Amniotic epithelial cell (primary cell): ENCODE data around the gene SIPA1L3.
A peak's percentile ranks its signal among the peaks of the same experiment; 100 is the strongest.

Experiments
- DNase-seq: peaks from one replicate; pipeline ENCODE4 v3.0.0-alpha.2; 2010; ENCODE audit warnings: low read depth

The SIPA1L3 gene

DNA sequence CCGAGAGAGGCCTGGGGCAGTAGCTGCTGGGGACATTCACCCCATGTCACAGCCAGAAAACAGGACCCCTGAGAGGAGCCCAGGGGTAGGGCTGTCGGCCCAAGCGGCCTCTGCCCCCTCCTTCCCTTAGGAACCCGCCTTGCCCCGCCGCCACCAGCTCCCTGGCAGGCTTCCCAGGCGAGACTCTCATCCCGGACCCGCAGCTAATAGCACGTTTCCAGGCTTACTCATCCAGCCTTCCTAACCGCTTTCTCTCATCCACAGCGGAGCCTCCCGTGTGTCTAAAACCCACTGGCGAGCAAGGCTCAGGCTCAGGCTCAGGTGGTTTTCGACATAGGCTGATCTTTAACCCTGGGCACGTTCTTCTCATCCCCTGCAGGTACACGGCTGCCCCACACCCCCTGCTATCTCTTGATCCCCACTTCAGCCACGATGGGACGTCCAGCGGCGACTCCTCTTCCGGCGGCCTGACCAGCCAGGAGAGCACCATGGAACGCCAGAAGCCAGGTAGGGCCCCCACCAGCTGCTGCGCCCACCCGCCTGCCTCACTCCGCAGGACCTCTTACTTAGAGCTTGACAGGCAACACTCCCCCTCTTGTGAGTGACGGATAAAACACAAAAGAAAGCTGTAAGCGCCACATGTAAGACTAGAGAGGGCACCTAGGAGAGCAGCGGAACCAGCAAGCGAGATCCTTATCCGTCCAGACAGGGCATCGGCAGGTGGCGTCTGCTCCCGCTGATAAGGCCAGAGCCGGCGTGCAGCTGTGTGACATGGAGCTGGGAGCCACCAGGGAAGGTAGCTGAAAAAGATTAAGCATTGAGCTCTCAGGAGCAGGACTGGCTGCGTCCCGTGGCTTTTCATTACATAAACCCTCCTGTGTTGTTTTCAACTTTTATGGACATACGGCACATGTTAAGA is 245.7 kb downstream of the SIPA1L3 start:
- peak; percentile 67 for DNase-seq

DNA sequence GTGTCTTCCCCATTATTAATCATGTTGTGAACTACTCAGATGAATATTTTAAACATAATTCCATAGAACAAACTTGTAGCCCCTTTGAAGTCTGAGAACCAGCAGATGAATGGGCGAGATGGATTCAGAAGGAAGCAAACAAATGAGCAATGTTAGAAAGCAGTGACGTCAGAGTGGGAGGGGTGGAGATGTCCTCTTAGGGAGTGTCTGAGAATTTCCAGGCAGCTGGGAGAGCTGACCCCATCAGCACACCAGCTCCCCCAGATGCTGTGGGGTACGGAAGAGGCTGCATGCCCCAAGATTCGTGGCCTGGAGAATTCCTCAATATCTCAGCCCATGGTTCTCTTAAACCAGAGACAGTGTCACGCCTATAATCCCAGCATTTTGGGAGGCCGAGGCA is 248.4 kb downstream of the SIPA1L3 start:
- peak; percentile 83 for DNase-seq

DNA sequence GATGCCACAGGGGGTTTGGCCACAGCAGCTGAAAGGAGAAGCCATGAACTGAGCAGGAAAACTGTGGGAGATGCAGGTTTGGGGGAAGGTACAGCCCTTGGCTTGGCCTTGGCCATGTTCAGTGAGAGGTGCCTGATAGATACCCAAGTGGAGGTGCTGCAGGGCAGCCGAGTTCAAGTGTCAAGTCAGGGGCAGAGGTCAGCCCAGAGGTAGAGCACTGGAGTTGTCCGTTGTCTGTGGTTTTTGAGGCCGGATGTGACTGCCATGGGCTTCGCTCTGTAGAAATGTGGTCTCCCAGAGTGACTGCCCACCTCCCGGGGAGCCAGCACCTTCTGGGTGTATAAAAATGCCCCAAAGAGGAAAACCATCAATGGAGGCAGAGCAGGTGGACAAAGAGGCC is 251.7 kb downstream of the SIPA1L3 start:
- no peak for DNase-seq

DNA sequence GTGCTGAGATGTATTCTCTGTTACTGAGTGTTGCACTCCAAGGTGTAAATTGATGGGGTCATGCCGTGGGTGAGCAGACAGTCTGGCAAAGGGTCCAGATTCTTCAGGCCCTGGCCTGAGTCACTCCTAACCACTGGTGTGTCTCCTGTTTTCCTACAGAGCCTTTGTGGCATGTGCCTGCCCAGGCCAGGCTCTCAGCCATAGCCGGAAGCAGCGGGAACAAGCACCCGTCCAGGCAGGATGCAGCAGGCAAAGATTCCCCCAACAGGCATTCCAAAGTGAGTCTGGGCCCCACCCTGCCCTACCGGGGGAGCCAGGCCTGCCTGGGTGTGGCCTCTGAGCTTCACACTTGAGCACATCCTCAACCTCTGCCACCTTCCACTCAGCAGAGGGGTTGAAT is 255.1 kb downstream of the SIPA1L3 start:
- no peak for DNase-seq

DNA sequence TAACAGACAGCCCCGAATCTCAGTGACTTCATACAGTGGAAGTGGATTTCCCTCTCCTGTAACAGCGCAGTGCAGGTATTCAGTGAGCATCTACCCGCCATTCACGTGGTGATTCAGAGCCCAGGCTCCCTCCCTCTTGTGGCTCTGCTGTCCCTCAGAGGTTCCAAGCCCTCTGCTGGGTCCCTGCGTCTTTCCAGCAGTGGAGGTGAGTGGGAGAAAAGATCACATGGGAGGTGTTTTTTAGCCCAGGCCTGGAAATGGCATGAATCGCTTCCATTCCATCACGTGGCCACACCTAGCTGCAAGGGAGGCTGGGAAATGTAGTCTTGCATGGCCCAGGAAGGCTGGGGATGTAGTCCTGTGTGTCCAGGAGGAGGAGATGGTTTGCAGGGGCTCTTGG is 255.6 kb downstream of the SIPA1L3 start:
- DNase-seq: no peak

DNA sequence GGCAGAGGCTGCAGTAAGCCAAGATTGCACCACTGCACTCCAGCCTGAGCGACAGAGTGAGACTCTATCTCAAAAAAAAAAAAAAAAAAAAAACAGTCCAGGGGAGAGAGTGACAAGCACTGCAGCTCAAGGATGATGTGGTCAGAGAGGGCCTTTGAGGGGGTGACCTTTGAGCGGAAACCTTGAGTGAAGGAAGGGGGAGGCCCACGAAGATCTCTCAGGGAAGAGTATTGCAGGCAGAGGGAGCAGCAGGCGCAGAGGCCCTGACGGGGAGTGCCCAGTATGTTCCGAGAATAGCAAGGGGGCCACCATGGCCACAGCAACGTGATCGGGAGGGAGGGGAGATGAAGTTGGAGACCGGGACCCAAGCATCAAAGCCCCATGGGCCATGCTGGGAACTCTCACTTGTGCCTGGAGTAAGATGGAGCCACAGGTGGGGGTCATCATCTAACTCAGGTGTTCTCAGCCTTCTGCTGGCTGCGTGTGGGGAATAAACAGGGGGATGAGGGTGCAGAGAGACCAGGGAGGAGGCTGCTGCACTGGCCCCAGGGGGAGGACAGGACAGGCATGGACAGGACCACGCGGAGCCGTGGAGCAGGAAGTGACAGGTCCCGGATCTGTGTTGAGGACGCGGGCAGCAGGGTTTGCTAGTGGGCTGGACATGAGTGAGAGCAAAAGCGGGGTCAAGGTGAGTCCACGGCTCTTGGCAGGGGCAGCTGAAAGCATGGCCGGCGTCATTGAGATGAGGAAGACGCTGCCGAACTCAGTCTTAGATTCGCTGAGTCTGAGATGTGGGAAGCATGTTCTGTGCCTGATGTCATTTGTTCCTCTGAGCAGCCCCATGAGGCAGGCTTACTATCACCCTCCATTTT is 256.6 kb downstream of the SIPA1L3 start:
- DNase-seq: no peak

DNA sequence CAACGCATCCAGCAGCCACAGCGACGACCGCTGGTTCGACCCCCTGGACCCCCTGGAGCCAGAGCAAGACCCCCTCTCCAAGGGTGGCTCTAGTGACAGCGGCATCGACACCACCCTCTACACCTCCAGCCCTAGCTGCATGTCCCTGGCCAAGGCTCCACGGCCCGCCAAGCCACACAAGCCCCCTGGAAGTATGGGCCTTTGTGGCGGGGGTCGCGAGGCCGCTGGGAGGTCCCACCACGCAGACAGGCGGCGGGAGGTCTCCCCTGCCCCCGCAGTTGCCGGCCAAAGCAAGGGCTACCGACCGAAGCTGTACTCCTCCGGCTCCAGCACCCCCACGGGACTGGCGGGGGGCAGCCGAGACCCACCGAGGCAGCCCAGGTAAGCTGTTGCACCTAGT is 257.5 kb downstream of the SIPA1L3 start:
- no peak for DNase-seq

DNA sequence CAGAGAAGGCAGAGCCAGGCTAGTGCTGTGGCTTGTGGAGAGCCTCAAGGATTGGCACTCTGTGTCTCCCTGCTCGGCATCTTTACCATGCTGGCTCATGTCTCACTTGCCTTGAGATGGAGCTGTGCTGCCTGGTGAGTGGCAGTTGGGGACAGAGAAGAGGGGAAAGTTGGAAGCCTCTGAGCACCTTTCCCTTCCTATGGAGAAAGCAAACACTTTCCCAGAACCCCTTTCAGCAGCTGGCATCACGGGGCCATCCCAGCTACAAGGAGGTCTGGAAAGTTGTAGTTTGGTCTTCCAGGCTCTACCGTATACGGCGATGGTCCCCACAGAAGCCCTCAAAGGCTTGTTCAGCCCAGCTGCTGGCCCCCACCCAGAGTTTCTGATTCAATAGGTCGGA is 258.3 kb downstream of the SIPA1L3 start:
- no peak for DNase-seq

DNA sequence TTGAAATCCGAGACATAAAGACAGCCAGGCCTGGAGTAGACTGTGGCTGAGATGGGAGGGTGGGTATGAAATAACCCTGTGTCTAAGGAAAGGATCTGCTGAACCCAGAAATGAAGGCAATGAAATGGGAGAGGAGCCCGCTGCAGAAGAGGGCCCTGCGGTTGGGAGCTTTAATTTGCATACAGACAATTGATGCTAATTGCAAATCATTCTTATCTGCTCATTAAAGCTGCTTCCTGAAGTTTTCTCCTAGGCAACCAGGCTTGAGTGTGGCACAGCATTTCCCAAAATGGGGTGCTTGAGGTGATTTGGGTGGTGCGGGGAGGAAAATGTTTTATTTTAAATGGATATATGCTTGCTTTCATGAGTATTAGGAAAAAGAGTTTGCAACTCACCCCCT is 261.6 kb downstream of the SIPA1L3 start:
- DNase-seq: no peak

DNA sequence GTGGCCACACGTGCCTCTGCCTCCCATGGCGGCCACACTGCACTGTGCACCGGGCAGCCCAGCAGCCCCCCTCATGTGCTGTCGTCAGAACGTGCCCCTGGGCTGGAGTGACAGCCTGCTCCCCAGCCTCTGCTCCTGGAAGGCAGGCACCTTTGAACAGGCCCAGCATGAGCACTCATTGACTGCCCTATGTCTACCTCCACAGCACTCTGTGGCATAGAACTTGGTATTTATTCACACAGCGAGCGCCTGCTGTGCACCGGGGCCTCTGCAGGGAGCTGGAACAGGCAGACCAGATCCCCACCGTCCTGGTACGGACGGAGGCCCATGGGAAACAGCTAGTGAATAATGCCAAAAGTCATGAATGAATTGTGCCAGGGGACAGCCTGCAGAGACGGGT is 263.3 kb downstream of the SIPA1L3 start:
- no peak for DNase-seq

DNA sequence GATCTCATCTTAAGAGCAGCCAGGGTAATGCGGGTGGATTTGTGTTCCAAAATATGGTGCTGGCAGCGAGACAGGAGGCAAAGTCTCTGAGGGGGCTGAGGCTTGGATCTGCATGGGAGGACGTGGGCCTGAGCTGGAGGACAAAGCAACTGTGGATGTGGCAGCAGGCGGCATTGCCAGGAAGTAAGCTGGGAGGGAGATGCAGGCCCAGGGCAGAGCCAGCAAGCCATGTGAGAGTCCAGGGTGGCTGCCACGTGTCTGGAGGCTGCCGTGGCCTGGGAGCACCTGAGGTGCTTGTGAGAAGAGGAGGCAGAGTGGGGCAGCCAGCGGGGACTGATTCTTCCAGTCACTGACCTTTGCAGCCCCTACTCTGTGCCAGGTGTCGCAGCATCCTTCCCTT is 265.0 kb downstream of the SIPA1L3 start:
- no peak for DNase-seq

DNA sequence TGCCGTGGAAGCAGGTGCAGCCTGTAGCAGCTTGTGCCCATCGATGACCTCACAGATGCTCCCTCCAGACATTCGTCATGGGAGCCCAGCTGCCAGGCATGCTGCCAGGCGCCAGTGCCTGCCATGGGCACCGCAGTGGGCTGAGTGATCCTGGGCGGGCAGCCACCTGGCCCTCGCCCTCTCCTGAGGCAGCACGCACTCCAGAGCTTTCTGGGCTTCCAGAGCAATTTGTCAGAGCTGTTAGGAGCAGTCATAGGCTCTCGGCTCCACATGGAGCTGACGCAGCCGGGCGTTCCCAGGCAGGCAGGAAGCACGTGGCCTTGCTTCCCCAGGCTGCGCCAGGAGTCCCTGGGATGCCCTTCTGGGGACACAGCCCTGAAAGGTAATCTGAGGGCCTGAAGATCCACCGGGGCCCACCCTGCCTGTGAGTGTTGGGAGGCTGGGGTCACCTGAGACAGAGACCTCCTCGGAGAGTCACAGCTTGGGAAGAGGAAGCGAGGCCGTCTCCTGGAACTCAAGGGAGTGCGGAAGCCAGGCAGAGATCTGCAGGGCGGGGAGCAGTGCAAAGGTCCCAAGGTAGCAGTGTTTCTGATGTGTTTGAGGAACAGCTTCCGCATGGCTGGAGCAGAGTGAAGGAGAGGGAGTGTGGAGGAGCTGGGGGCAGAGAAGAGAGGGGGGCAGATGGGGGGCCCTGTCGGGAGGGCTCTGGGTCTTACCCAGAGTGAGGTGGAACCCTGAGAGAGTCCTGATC is 266.5 kb downstream of the SIPA1L3 start:
- peak; percentile 31 for DNase-seq

DNA sequence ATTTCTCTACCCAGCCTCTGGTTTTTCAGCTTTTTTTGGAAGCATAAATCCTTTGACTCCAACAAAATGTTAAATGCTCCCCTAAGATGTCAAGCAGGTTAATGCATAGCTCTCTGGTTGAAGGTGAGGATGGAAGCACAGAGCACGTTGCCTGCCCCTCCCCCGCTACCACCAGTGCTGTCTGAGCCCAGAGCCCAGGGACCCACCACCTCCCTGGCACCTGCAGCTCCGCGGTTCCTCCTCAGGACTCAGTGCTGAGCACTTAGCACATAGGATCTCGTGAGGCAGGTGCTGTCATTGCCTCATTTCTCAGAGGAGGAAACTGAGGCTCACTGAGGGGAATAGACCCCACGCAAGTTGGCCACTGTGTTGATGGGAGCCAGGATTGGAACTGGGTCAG is 268.4 kb downstream of the SIPA1L3 start:
- DNase-seq: no peak

DNA sequence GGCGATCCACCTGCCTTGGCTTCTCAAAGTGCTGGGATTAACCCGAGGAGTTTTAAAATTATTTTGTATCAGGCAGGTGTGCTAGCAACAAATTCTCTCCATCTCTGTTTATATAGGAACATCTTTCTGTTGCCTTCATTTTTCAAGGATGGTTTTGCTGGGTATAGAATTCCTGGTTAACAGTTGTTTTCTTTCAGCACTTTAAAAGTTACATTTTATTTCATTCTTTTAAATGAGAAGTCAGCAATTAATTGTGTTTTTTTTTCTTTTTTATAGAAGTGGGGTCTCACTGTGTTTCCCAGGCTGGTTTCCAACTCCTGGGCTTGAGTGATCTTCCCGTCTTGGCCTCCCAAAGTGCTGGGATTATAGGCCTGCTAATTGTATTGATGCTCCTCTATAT is 273.1 kb downstream of the SIPA1L3 start:
- DNase-seq: no peak

DNA sequence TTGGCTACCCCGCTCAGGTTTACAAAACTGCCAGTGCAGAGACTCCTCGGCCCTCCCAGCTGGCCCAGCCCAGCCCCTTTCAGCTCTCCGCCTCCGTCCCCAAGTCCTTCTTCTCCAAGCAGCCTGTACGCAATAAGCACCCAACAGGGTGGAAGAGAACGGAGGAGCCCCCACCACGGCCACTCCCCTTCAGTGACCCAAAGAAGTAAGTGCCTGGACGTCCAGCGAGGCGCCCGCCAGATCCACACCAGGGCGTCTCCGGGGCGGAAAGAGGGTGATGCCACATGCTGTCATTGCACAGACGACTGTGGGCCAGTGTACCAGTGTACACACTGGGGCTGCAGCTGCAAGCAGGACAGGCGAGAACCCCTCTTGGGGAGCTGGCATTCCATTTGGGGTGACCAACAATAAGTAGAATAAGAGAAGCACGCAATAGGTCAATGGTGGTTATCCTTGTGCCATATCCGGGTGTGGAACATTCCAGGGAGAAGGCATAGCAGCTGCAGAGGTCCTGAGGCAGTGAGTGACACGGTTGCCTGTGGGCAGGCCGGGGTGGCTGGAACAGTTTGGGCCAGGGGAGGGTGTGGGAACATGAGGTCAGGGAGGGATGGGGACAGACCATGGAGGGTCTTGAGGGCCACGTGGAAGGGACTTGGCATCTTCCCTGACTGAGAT is 275.7 kb downstream of the SIPA1L3 start:
- DNase-seq: no peak

DNA sequence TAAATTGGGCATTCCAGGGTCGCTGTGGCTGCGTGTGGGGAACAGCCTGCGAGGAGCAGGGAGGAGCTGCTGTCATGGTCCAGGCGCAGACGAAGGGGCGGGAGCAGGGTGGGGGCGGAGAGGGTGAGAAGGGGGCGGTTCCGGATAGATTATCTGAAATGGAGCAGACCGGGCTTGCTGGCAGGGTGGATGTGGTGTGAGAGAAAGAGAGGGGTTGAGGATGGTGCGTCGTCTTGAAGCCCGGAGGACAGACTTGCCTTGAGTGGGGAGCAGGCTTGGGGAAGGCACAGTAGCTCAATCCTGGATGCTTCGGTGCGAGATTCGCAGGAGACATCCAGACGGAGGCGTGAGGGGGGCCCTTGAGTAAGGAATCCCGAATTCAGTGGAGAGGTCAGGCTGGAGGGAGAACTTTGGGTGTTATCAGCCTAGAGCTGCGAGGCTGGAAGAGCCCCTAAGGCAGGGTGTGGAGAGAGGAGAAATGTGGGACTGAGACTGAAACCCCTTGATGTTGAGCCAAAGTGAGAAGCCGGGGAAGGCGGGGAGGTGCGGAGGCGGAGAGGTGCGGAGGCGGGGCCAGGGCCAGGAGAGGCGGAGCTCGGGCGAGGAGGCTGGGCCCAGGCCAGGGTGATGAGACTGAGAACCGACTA is 276.4 kb downstream of the SIPA1L3 start:
- peak; percentile 12 for DNase-seq

DNA sequence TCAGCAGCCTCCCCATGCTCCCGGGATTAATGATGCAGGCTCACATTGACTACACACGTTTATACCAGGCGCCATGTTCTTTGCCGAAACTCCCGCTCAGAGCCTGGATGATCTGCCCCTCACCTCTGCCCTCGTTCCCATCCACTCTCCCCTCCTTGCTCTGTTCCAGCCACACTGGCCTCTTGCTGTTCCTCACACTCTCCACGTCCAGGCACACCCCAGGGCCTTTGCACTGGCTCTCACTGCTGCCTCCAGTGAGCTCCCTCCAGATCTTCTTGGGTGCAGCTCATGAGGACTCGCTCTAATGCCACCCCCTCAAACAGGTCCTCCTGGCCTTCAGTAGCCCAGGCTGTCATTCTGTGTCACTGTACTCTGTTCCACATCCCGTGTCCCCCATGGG is 277.8 kb downstream of the SIPA1L3 start:
- no peak for DNase-seq

DNA sequence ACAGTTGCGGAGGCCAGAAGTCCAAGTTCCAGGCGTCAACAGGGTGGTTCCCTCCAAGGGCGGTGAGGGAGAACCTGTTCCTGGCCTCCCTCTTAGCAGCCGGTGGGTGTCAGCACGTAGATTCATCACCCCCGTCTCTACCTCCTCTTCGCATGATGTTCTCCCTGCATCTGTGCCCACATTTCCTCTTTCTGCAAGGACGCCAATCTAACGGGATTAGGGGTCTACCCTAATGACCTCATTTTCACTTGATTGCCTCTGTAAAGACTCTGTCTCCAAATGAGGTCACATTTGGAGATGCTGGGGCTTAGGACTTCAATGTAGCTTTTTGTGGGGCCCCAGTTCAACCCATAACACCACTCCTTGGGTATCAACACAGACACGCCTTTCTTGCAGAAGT is 278.6 kb downstream of the SIPA1L3 start:
- no peak for DNase-seq

DNA sequence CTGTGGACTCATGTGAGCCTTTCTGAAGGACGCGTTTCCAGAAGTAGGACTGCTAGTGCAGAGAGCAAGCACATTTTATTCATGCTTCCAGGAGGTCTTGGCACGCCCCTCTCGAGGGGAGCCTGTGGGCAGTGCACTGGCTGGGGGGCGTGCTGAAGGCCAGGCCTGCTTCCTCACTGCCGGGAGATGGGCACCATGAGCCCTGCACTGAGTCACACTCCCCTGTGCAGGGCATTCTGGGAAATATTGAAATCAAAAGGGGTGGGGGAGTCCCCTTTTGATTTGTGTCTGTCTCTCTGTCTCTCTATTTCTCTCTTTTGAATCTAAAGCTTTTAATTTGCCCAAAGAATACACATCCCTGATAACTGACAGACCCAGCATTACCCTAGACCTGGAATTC is 283.1 kb downstream of the SIPA1L3 start:
- DNase-seq: no peak

DNA sequence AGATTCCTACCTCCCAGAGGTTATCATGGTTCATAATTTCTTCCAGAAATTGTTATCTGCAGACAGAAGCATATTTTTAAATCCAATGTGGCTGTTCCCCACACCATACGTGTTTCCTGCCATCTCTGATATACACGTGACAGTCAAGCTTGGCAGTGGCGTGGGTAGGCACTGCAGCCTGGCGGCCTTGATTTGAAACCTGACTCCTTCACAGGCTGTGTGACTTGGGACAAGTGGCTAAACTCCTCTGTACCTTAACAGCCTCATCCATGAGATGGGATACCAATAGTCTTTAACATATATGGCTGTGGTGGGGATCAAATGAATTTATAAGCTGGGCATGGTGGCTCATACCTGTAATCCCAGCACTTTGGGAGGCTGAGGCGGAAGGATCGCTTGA is 283.8 kb downstream of the SIPA1L3 start:
- DNase-seq: no peak

DNA sequence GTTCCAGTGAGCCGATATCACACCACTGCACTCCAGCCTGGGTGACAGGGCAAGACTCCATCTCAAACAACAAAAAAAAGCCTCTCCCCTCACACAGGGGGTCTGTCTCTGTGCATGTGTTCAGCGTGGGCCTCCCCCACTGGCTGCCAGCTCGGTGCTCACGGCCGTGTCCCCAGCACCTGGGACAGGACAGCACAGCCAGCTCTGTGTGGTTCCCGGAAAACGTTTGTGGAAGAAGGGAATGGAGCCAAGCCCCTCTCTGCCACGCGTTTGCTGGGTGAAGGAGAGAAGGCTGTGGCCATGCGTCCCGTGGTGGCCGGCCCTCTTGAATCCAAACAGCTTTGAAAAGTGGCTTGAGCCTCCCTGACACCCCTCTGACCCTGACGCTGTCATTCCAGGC is 284.7 kb downstream of the SIPA1L3 start:
- no peak for DNase-seq
